GM23338 (cell line): ENCODE measurements around the gene SAMD10.

Experiments
- CREB1 ChIP-seq: fragments of 250-450 bp; sonication (Bioruptor Pico); IDR thresholded peaks from 2 replicates; pipeline ENCODE4 v1.5.0; 2020; ENCODE audit warnings: low read depth, mild to moderate bottlenecking, moderate library complexity
- CTCF ChIP-seq, 2 experiments: fragments of 200-600 bp in 1 of 2; sonication (generic) in 1 of 2; conservative IDR thresholded peaks; 2 replicates each; pipeline versions ENCODE4 v1.5.1 to v1.6.1; 2016 to 2017; ENCODE audit warnings: antibody characterized with exemption in 2 of 2, low read depth in 2 of 2, mild to moderate bottlenecking in 2 of 2, moderate library complexity in 1 of 2
- ETS1 ChIP-seq: IDR thresholded peaks from 2 replicates; pipeline ENCODE4 v1.6.1; 2016; ENCODE audit warnings: antibody characterized with exemption
- EZH2 ChIP-seq: fragments of 200-600 bp; sonication (generic); IDR thresholded peaks from one replicate; pipeline ENCODE4 v1.8.0; 2017; ENCODE audit warnings: antibody characterized with exemption, mild to moderate bottlenecking, low read depth; ENCODE audit not compliant: unreplicated experiment
- EZH2phosphoT487 ChIP-seq: fragments of 200-600 bp; sonication (generic); IDR thresholded peaks from one replicate; pipeline ENCODE4 v1.8.1; 2018; ENCODE audit warnings: antibody characterized with exemption; ENCODE audit not compliant: unreplicated experiment
- JUNB ChIP-seq: IDR thresholded peaks from one replicate; pipeline ENCODE4 v1.6.1; 2016; ENCODE audit warnings: antibody characterized with exemption; ENCODE audit not compliant: unreplicated experiment
- POLR2AphosphoS5 ChIP-seq: IDR thresholded peaks from 2 replicates; pipeline ENCODE4 v1.6.1; 2016; ENCODE audit warnings: antibody characterized with exemption, low read depth
- REST ChIP-seq: IDR thresholded peaks from one replicate; pipeline ENCODE4 v1.6.1; 2018; ENCODE audit warnings: antibody characterized with exemption; ENCODE audit not compliant: unreplicated experiment
- STAT1 ChIP-seq: IDR thresholded peaks from one replicate; pipeline ENCODE4 v1.6.1; 2016; ENCODE audit warnings: antibody characterized with exemption; ENCODE audit not compliant: unreplicated experiment

GRCh38 chr20:63973636-63974401 lies 5.6 kb downstream of the SAMD10 start:
- TF ChIP-seq EZH2phosphoT487 (no peak), JUNB (no peak), CTCF (conservative IDR thresholded peaks at IDR 0.05; ENCODE audit: low read depth in 2 of 2) (peak; percentile 96 to 99), REST (no peak), POLR2AphosphoS5 (0 out of 2 replicates have a peak, but pooled peaks have one; percentile 32), STAT1 (no peak), EZH2 (no peak), ETS1 (no peak), CREB1 (CRISPR knock-in tag) (0 out of 2 replicates have a peak, but pooled peaks have one; percentile 48)
